ENCODE results near the gene KATNIP.
"Not testable (repeated sequence)": the region's sequence is repeated elsewhere in the genome, so short reads cannot be mapped to it uniquely, and the experiment has no call there.

Gene KATNIP

DNA sequence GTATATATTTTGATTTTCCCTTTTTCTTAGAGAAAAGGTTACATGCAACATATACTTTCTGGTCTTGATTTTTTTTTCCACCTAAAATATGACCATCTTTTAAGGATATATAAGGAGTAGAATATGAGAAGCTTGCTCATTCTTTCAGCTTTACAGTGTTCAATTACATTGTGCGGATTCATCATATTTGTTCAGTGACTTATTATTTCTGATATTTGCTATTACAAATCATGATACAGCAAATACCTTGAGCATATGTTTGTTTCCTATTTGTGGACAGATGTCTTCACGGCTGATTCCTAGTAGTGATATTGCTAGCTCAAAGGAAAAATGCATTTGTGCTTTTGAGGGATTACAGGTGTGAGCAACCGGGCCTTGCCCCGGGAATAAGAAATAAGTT, 18.1 kb downstream of the KATNIP start:
- TF ChIP-seq, protein P1, sequence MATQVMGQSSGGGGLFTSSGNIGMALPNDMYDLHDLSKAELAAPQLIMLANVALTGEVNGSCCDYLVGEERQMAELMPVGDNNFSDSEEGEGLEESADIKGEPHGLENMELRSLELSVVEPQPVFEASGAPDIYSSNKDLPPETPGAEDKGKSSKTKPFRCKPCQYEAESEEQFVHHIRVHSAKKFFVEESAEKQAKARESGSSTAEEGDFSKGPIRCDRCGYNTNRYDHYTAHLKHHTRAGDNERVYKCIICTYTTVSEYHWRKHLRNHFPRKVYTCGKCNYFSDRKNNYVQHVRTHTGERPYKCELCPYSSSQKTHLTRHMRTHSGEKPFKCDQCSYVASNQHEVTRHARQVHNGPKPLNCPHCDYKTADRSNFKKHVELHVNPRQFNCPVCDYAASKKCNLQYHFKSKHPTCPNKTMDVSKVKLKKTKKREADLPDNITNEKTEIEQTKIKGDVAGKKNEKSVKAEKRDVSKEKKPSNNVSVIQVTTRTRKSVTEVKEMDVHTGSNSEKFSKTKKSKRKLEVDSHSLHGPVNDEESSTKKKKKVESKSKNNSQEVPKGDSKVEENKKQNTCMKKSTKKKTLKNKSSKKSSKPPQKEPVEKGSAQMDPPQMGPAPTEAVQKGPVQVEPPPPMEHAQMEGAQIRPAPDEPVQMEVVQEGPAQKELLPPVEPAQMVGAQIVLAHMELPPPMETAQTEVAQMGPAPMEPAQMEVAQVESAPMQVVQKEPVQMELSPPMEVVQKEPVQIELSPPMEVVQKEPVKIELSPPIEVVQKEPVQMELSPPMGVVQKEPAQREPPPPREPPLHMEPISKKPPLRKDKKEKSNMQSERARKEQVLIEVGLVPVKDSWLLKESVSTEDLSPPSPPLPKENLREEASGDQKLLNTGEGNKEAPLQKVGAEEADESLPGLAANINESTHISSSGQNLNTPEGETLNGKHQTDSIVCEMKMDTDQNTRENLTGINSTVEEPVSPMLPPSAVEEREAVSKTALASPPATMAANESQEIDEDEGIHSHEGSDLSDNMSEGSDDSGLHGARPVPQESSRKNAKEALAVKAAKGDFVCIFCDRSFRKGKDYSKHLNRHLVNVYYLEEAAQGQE (IDR thresholded peaks at IDR 0.05; ENCODE audit: insufficient replicate concordance, low read depth): no peak
- TF ChIP-seq GABPA (IDR thresholded peaks at IDR 0.05; ENCODE audit: low read depth) (no peak), SPI1 (IDR thresholded peaks at IDR 0.05; ENCODE audit: borderline replicate concordance, low read depth) (no peak), POLR2AphosphoS5 (IDR thresholded peaks at IDR 0.05; ENCODE audit: low read depth) (no peak)
- TF ChIP-seq, protein P2, sequence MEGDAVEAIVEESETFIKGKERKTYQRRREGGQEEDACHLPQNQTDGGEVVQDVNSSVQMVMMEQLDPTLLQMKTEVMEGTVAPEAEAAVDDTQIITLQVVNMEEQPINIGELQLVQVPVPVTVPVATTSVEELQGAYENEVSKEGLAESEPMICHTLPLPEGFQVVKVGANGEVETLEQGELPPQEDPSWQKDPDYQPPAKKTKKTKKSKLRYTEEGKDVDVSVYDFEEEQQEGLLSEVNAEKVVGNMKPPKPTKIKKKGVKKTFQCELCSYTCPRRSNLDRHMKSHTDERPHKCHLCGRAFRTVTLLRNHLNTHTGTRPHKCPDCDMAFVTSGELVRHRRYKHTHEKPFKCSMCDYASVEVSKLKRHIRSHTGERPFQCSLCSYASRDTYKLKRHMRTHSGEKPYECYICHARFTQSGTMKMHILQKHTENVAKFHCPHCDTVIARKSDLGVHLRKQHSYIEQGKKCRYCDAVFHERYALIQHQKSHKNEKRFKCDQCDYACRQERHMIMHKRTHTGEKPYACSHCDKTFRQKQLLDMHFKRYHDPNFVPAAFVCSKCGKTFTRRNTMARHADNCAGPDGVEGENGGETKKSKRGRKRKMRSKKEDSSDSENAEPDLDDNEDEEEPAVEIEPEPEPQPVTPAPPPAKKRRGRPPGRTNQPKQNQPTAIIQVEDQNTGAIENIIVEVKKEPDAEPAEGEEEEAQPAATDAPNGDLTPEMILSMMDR (IDR thresholded peaks at IDR 0.05; ENCODE audit: insufficient read depth, low read length): no peak
- Histone ChIP-seq H3K27ac (replicated peaks) (no peak overlapping the region), H3K27me3 (ENCODE audit: insufficient read depth, poor library complexity, severe bottlenecking) (no peaks in the 10 kb centered on the region), H3K4me3 (replicated peaks; ENCODE audit: insufficient read depth, low read length) (no peak overlapping the region)
- no peak for DNase-seq (ENCODE audit: low read depth in 1 of 2, low spot score in 1 of 2)

DNA sequence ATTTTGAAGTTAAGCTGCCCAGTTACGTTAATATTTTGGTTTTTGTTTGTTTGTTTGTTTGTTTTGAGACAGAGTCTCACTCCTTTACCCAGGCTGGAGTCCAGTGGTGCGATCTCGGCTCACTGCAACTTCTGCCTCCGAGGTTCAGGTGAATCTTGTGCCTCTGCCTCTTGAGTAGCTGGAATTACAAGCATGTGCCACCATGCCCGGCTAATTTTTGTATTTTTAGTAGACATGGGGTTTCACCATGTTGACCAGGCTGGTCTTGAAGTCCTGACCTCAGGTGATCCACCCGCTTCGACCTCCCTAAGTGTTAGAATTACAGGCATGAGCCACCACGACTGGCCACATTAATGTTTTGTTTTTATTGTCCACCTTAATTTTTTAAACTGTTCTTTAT, 21.0 kb downstream of the KATNIP start:
- H3K27me3 ChIP-seq (ENCODE audit: insufficient read depth, poor library complexity, severe bottlenecking); H3K27ac ChIP-seq (replicated peaks); H3K4me3 ChIP-seq (replicated peaks; ENCODE audit: insufficient read depth, low read length); DNase-seq (ENCODE audit: low read depth in 1 of 2, low spot score in 1 of 2): not testable (repeated sequence)

DNA sequence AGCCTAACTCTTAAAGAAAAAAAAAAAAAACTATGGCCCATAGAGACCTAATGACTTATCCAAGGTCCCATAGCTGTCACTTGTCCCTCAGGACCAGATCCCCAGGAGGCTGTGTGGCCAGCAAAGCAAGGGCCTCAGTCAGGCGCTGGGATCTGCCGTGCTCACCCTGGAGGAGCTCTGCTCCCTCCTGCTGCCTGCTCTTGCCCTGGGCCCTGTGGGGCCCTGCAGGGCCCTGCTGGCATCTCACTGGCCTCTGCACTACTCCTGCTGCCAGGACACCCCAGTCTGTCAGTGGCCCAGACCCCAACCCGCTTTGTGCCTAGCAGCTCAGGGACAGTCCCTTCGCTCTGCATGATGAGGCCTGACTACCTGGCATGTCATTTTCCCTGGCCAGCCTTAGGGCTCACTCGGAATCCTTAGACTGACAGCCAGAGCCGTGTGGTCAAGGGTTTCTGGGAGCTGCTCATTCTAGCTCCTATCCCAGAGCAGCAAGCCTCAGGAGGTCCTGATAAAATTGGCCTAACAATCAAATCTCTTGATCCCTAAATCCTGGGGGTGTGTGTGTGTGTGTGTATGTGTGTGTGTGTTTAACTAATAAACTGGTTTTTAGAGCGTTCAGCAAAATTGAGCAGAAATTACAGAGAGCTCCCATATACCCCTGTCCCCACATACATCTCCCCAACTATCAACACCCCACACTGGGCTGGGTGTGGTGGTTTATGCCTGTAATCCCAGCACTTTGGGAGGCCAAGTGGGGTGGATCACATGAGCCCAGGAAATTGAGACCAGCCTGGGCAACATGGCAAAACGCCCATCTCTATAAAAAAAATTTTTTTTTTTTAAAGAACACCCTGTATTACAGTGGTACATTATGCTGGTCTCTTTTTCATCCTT, 21.7 kb downstream of the KATNIP start:
- Histone ChIP-seq H3K27me3 (ENCODE audit: insufficient read depth, poor library complexity, severe bottlenecking) (no peaks in the 10 kb centered on the region), H3K27ac (replicated peaks) (no peak overlapping the region), H3K4me3 (replicated peaks; ENCODE audit: insufficient read depth, low read length) (no peak overlapping the region)
- no peak for DNase-seq (ENCODE audit: low read depth in 1 of 2, low spot score in 1 of 2)
- TF ChIP-seq, protein P2 (IDR thresholded peaks at IDR 0.05; ENCODE audit: insufficient read depth, low read length): no peak
- TF ChIP-seq POLR2AphosphoS5 (IDR thresholded peaks at IDR 0.05; ENCODE audit: low read depth) (no peak), GABPA (IDR thresholded peaks at IDR 0.05; ENCODE audit: low read depth) (no peak), SPI1 (IDR thresholded peaks at IDR 0.05; ENCODE audit: borderline replicate concordance, low read depth) (no peak)
- TF ChIP-seq, protein P1 (IDR thresholded peaks at IDR 0.05; ENCODE audit: insufficient replicate concordance, low read depth): no peak

DNA sequence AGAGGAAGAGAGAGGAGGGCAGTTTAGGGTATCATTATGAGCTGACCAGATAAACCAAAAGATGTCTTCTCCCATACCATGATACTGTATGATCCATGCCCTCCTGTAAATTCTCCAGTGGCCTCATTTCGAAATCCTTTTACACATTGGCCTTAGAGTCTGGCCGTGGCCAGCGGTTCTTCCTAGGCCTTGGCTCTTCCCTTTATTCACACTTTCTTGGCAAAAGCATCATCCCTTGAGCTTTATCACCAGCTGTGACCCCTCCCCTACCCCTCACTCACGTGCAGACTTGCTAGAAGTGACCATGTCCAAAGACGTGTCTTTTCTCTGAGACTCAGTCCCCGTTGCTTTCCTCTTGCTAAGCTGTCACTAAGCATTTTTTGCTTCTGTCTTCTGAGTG, 22.8 kb downstream of the KATNIP start:
- no peak overlapping the region for H3K4me3 ChIP-seq (replicated peaks; ENCODE audit: insufficient read depth, low read length)
- TF ChIP-seq, protein P1 (IDR thresholded peaks at IDR 0.05; ENCODE audit: insufficient replicate concordance, low read depth): no peak
- TF ChIP-seq POLR2AphosphoS5 (IDR thresholded peaks at IDR 0.05; ENCODE audit: low read depth) (no peak), GABPA (IDR thresholded peaks at IDR 0.05; ENCODE audit: low read depth) (no peak), SPI1 (IDR thresholded peaks at IDR 0.05; ENCODE audit: borderline replicate concordance, low read depth) (no peak)
- TF ChIP-seq, protein P2 (IDR thresholded peaks at IDR 0.05; ENCODE audit: insufficient read depth, low read length): no peak
- DNase-seq (ENCODE audit: low read depth in 1 of 2, low spot score in 1 of 2): no peak
- no peaks in the 10 kb centered on the region for H3K27me3 ChIP-seq (ENCODE audit: insufficient read depth, poor library complexity, severe bottlenecking)
- no peak overlapping the region for H3K27ac ChIP-seq (replicated peaks)

Data from HL-60 (cell line).